ENCODE measurements around the gene PLXNA4.

Gene PLXNA4

DNA sequence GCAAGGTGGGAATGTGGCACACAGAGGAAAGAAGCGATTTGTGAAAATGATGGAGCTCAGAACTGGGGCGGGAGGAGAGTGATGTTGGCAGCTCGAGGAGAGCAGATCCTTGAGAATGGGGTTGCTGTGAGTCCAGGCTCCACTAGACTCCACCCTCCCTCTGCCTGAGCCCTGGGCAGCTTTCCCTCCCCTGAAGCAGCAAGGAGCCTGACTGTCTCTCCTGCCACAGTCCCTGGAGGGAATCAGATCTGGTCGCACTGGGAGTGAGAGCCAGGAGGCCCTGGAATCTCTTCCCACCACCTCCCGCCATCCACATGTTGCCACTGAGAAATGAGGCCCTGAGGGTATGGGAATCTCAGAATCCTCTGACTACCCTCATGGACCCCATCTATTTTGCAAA lies 362.7 kb downstream of the PLXNA4 start:
- in situ Hi-C loops (cut with MboI; ENCODE audit: low sequenced_read_pairs): no loop called here

DNA sequence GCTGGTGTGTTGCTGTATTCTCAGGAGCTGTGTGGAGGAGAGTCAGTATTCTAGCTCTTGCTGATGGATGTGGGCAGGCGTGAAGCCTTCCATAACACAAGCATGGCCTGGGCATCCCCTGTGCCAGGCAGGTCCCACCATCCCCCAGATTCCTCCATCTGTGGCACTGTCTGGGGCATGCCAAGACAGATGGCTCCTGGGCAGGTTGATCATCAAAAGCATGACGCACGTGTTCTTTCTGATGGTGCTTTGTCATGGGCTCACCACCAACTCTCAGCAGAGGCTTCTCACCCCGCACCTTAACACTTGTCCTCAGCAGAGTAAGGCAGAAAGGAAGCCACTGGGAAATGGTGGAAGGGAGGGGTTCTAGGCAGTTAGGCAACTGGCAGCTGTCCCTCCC lies 364.3 kb downstream of the PLXNA4 start:
- in situ Hi-C loops (cut with MboI; ENCODE audit: low sequenced_read_pairs): no loop called here
- Histone ChIP-seq H3K27me3 (ENCODE audit: low read depth) (no peaks in the 10 kb centered on the region), H3K9me3 (no peaks in the 10 kb centered on the region)

More for the DNA sequence above, 362.7 kb downstream of the PLXNA4 start:
- no peak overlapping the region for H3K4me3 ChIP-seq
- no peaks in the 10 kb centered on the region for H3K36me3 ChIP-seq (replicated peaks)
- H3K4me1 ChIP-seq: no peaks in the 10 kb centered on the region
- no peaks in the 10 kb centered on the region for H3K27me3 ChIP-seq (ENCODE audit: low read depth)
- no peak for DNase-seq (ENCODE audit: low spot score in 2 of 2)
- no peaks in the 10 kb centered on the region for H3K9me3 ChIP-seq

DNA sequence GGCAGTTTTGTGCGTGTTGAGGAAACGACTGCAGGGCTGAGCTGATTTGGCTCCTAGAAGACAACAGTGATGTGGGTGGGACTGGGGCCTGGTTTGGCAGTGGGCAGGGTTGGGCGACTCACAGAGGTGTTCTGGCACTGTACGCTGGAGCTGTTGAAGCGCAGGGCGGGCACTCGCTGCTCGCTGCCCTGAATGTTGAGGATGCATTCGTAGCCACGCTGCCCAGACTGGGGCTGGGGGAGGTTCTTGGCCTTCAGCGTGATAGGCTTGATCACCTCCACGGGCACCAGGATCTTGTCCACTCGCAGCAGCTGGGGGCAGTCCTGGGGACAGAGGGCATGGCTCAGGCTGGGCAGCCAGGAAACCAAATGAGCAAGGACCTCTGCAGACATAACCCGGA lies 365.4 kb downstream of the PLXNA4 start:
- Histone ChIP-seq H3K9me3 (no peaks in the 10 kb centered on the region), H3K27me3 (ENCODE audit: low read depth) (no peaks in the 10 kb centered on the region), H3K36me3 (replicated peaks) (no peaks in the 10 kb centered on the region), H3K4me1 (no peaks in the 10 kb centered on the region), H3K4me3 (no peak overlapping the region)
- DNase-seq (ENCODE audit: low spot score in 2 of 2): no peak
- in situ Hi-C loops (cut with MboI; ENCODE audit: low sequenced_read_pairs): no loop called here

More for the DNA sequence above, 364.3 kb downstream of the PLXNA4 start:
- Histone ChIP-seq H3K4me1 (no peaks in the 10 kb centered on the region), H3K36me3 (replicated peaks) (no peaks in the 10 kb centered on the region), H3K4me3 (no peak overlapping the region)
- no peak for DNase-seq (ENCODE audit: low spot score in 2 of 2)

DNA sequence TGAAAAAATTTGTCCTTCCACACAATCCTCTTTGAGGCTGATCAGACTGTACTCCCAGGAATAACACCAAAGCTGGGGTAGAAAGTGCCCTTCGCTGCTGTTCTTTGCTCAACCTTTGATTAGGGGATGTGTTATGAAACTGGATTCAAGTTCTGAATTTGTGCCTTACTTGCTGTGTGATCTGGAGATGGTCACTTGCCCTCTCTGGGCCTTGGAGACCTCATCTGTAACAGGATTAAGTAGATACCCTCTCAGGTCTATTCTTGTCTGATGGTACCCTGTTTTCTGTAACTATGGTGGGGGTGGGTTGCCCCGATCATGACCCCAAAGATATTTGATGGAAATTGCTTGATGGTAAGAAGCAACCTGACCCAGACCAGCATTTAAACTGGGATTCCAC lies 368.5 kb downstream of the PLXNA4 start:
- in situ Hi-C loops (cut with MboI; ENCODE audit: low sequenced_read_pairs): no loop called here
- H3K4me1 ChIP-seq: no peaks in the 10 kb centered on the region
- H3K27me3 ChIP-seq (ENCODE audit: low read depth): no peaks in the 10 kb centered on the region
- no peak overlapping the region for H3K4me3 ChIP-seq
- no peaks in the 10 kb centered on the region for H3K9me3 ChIP-seq
- no peak for DNase-seq (ENCODE audit: low spot score in 2 of 2)
- no peaks in the 10 kb centered on the region for H3K36me3 ChIP-seq (replicated peaks)

DNA sequence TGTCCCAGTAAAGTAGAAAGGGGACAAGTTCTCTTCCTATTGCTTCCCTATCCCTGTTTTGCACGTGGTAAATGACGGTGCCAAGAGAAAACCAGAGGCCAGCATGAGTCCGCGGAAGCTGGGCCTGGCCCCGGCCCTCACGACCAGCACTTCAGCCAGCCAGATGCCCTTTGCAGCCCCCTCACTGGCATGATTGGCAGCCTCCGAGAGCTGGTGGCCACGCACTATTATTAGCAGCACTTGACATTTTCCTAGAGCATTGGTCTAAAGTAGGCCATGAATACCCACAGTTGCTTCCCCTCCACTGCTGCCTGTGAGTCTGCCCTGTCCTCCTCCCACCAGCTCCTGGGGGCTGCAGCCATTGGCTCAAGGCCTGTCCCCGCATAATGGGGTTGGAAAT lies 369.1 kb downstream of the PLXNA4 start:
- Histone ChIP-seq H3K4me3 (no peak overlapping the region), H3K27me3 (ENCODE audit: low read depth) (no peaks in the 10 kb centered on the region)
- in situ Hi-C loops (cut with MboI; ENCODE audit: low sequenced_read_pairs): no loop called here

DNA sequence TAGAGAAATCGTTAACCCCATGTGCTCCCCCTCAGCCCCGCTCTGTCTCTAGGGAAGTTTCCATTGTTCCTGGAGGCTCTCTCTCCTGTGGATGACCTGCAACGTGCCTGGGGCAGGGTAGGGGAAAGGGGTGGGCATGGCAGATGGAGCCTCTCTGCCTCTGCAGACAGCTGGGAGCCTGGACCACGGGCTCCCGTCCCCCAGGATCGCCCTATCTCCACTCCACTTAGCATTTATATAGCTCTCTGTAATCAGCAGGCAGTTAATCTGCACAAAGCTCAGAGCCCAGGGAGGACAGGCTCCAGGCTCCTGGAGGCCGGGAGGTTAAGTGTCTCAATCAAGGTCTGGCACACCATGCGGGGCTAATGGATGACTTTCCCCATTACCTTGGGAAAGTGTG lies 369.7 kb downstream of the PLXNA4 start:
- no peaks in the 10 kb centered on the region for H3K9me3 ChIP-seq
- no peak overlapping the region for H3K4me3 ChIP-seq
- DNase-seq (ENCODE audit: low spot score in 2 of 2): no peak
- in situ Hi-C loops (cut with MboI; ENCODE audit: low sequenced_read_pairs): no loop called here
- no peaks in the 10 kb centered on the region for H3K27me3 ChIP-seq (ENCODE audit: low read depth)
- H3K4me1 ChIP-seq: no peaks in the 10 kb centered on the region
- H3K36me3 ChIP-seq (replicated peaks): no peaks in the 10 kb centered on the region

More for the DNA sequence above, 369.1 kb downstream of the PLXNA4 start:
- no peaks in the 10 kb centered on the region for H3K36me3 ChIP-seq (replicated peaks)
- H3K4me1 ChIP-seq: no peaks in the 10 kb centered on the region
- no peaks in the 10 kb centered on the region for H3K9me3 ChIP-seq
- DNase-seq (ENCODE audit: low spot score in 2 of 2): no peak

DNA sequence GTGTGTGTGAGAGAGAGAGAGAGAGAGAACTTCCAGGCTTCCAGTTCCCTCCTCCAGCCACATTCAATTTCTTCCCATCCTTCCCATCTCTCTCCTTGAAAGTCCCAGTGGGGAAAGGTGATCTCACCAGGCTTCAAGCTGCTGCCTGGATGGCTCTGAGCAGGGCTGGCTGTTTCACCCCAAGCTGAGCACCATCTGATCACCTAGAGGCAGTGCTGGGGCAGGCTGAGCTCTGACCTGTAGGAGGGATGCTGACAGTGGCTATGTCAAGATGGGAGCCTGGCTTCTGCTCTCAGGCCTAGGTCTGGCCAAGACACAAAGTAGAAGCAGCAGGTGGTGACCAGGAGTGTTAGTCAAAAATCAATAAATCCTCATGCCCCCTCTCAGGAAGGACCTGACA lies 370.8 kb downstream of the PLXNA4 start:
- in situ Hi-C loops (cut with MboI; ENCODE audit: low sequenced_read_pairs): no loop called here
- Histone ChIP-seq H3K4me3 (no peak overlapping the region), H3K36me3 (replicated peaks) (no peaks in the 10 kb centered on the region), H3K4me1 (no peaks in the 10 kb centered on the region), H3K27me3 (ENCODE audit: low read depth) (no peaks in the 10 kb centered on the region), H3K9me3 (no peaks in the 10 kb centered on the region)
- DNase-seq (ENCODE audit: low spot score in 2 of 2): no peak

DNA sequence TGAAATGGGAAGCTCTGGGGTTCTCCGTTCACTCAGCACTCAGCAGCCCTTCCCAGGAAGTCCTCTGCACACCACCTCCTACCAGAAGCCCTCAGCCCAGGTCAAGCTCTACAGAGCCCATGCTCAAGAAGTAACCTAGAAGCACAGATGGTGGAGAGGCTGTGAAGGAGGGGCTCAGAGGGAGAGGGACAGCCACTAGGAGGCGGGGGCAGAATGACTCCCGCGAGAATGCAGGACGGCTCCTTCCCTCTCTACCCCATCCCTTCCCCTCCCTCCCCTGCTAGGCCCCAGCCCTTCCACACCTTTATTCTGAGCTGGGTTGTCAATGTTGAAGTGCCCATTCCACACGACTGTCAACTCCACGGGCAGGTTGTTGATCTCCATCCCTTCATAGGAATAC lies 373.2 kb downstream of the PLXNA4 start:
- H3K4me3 ChIP-seq: no peak overlapping the region
- H3K27me3 ChIP-seq (ENCODE audit: low read depth): no peaks in the 10 kb centered on the region
- DNase-seq (ENCODE audit: low spot score in 2 of 2): no peak
- no peaks in the 10 kb centered on the region for H3K9me3 ChIP-seq
- in situ Hi-C loops (cut with MboI; ENCODE audit: low sequenced_read_pairs): no loop called here
- H3K4me1 ChIP-seq: no peaks in the 10 kb centered on the region
- H3K36me3 ChIP-seq (replicated peaks): no peaks in the 10 kb centered on the region

DNA sequence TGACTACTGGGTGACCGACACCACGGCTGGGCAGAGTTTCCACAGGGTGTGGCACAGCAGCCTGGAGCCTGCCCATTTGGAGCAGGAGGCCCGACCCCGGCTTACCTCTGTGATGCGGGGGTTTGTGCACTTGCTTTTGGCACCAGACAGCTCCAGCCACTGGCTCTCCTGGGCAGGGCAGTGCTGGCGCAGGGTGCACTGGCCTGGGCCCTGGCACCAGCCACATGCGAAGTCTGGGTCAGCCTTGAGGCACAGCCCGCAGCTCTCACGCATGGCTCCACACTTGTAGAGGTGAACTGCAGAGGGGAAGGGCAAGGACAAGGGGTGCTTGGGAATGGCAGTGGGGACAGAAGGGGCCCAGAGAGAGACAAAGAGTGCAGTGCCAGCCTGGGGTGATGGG lies 373.7 kb downstream of the PLXNA4 start:
- no peaks in the 10 kb centered on the region for H3K9me3 ChIP-seq
- H3K4me3 ChIP-seq: no peak overlapping the region
- in situ Hi-C loops (cut with MboI; ENCODE audit: low sequenced_read_pairs): no loop called here
- no peak for DNase-seq (ENCODE audit: low spot score in 2 of 2)
- no peaks in the 10 kb centered on the region for H3K4me1 ChIP-seq
- no peaks in the 10 kb centered on the region for H3K27me3 ChIP-seq (ENCODE audit: low read depth)
- no peaks in the 10 kb centered on the region for H3K36me3 ChIP-seq (replicated peaks)

DNA sequence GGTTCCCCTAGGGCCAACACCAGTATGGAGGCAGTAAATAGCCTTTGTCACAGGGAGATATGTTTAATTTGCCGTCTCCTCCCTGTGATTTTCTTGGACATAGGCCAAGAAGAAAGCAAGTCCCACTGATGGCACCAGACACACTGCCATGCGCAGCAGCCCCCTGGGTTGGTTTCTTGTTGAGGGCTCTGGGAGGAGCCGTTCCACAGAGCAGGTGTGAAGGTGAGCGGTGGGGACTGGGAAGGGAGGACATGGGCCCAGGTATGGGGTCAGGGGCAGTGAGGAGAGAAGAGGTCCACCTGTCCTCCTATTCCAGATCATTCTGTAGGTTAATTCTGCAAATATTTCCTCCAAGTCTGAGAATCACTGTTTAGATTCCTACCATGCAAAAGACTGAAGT lies 376.1 kb downstream of the PLXNA4 start:
- in situ Hi-C loops (cut with MboI; ENCODE audit: low sequenced_read_pairs): no loop called here

DNA sequence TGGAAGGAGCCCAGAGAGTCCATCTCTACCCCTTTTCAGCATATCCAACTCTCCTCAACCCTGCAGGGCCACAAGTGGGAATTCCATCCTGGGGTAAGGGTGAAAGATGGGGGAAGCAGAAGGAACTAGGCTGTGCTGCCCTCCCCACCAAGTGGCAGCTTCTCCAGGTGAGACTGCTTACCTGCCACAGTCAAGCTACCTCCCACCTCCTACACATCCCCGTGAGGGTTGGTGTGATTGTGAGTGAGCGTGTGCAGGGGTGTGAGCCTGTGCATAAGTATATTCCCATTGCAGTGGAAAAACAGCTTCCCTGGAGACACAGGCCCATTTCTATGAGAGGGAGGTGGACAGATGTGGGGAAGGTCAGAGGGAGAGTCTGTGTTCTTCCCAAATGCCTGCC lies 376.6 kb downstream of the PLXNA4 start:
- in situ Hi-C loops (cut with MboI; ENCODE audit: low sequenced_read_pairs): no loop called here

More for the DNA sequence above, 376.1 kb downstream of the PLXNA4 start:
- Histone ChIP-seq H3K4me3 (no peak overlapping the region), H3K4me1 (no peaks in the 10 kb centered on the region), H3K27me3 (ENCODE audit: low read depth) (peaks cover 4% of the 10 kb centered on the region; the same call in 1 of the 2 replicates), H3K9me3 (no peaks in the 10 kb centered on the region), H3K36me3 (replicated peaks) (no peaks in the 10 kb centered on the region)
- no peak for DNase-seq (ENCODE audit: low spot score in 2 of 2)

DNA sequence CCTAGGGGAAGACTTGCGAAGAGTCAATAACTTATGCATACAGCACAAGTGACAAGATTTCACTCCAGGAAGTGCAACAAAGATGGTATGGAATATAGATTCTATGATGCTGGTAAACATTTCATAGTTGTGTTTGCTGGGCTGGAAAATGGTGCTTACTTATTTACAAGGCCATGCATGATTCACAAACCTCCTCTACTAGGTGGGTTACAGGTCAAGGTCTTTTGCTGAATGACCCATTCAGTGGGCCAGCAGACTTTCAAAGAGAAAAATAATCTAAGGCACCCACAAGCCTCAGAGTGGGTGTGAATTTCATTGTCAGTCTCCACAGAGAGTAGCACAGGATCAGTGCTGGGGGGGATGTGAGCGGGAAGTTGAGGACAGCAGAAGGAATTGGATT lies 378.5 kb downstream of the PLXNA4 start:
- Histone ChIP-seq H3K4me3 (no peak overlapping the region), H3K9me3 (no peaks in the 10 kb centered on the region), H3K4me1 (no peaks in the 10 kb centered on the region), H3K36me3 (replicated peaks) (no peaks in the 10 kb centered on the region), H3K27me3 (ENCODE audit: low read depth) (peaks cover 4% of the 10 kb centered on the region; the same call in 1 of the 2 replicates)
- in situ Hi-C loops (cut with MboI; ENCODE audit: low sequenced_read_pairs): no loop called here
- no peak for DNase-seq (ENCODE audit: low spot score in 2 of 2)

More for the DNA sequence above, 376.6 kb downstream of the PLXNA4 start:
- no peak for DNase-seq (ENCODE audit: low spot score in 2 of 2)
- Histone ChIP-seq H3K4me3 (no peak overlapping the region), H3K36me3 (replicated peaks) (no peaks in the 10 kb centered on the region), H3K4me1 (no peaks in the 10 kb centered on the region), H3K9me3 (no peaks in the 10 kb centered on the region), H3K27me3 (ENCODE audit: low read depth) (peaks cover 4% of the 10 kb centered on the region; the same call in 1 of the 2 replicates)

DNA sequence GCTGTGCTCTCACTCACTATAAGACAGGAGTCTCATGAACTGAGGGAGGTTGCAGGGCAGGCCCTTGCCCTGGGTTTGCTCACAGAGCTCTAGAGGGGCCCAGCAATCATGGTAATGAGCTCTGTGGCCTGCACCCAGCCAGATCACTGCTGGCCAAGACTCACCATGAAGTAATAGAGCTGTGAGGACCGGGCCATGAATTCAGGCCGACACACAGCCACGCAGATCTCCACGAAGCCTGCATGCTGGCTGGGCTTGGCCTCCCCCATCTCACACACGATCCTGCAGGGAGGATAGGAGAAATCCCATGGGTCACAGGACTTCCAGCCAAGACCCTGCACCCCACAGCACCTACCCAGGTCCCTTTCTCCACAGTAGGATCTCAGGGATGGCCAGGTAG lies 382.4 kb downstream of the PLXNA4 start:
- Histone ChIP-seq H3K27me3 (ENCODE audit: low read depth) (peaks cover 4% of the 10 kb centered on the region; the same call in 1 of the 2 replicates), H3K36me3 (replicated peaks) (no peaks in the 10 kb centered on the region), H3K4me3 (no peak overlapping the region), H3K4me1 (no peaks in the 10 kb centered on the region), H3K9me3 (no peaks in the 10 kb centered on the region)
- DNase-seq (ENCODE audit: low spot score in 2 of 2): no peak
- in situ Hi-C loops (cut with MboI; ENCODE audit: low sequenced_read_pairs): no loop called here

DNA sequence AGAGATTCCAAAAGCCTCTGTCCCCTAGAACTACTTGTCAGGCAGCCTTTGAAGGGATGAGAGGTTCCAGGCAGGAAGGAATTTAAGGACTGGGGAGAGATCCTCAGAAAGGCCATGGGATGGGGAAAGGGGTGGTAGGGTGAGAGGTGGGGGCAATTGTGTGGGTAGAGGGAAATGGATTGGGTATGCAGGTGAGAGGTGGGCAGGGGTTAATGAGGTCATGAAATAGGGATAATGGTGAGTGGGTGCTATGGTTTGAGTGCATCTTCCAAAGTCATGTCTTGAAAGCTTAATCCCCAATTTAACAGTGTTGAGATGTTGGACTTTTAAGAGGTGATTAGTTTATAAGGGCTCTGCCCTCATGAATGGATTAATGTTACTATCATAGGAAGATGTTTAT lies 383.5 kb downstream of the PLXNA4 start:
- no peak for DNase-seq (ENCODE audit: low spot score in 2 of 2)
- no peaks in the 10 kb centered on the region for H3K36me3 ChIP-seq (replicated peaks)
- H3K4me3 ChIP-seq: no peak overlapping the region
- H3K4me1 ChIP-seq: no peaks in the 10 kb centered on the region
- peaks cover 4% of the 10 kb centered on the region; the same call in 1 of the 2 replicates for H3K27me3 ChIP-seq (ENCODE audit: low read depth)
- no peaks in the 10 kb centered on the region for H3K9me3 ChIP-seq
- in situ Hi-C loops (cut with MboI; ENCODE audit: low sequenced_read_pairs): no loop called here

DNA sequence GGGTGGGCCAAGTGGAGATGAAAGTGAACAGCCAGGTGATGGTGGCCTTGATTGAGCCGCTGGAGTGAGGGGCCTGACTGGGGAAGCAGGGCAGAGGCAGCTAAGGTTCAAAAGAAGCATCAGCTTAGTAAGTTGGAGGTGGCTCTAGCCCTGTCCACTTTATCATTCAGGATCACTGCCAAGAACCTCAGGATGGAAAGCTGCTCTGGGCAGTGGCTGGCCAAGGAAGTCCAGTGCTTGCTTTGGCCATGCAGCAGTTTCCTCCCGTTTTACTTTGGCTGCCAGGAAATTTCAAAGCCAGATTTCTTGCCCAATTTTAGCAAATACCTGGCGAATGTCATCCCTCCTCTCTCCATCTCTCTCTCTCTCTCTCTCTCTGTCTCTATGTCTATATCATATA lies 384.9 kb downstream of the PLXNA4 start:
- Histone ChIP-seq H3K27me3 (ENCODE audit: low read depth) (0 out of 2 replicates have a peak, but pooled peaks cover under 1% of the 10 kb centered on the region), H3K36me3 (replicated peaks) (no peaks in the 10 kb centered on the region), H3K9me3 (no peaks in the 10 kb centered on the region), H3K4me1 (no peaks in the 10 kb centered on the region), H3K4me3 (no peak overlapping the region)
- DNase-seq (ENCODE audit: low spot score in 2 of 2): no peak
- in situ Hi-C loops (cut with MboI; ENCODE audit: low sequenced_read_pairs): no loop called here
